Measurements from ENCODE around the gene INSM2.

Gene INSM2

GRCh38 chr14:35549551-35549950 lies 15.6 kb downstream of the INSM2 start:
- DNase-seq (ENCODE audit: low read depth, low spot score) = no peak

GRCh38 chr14:35551081-35551480 lies 17.1 kb downstream of the INSM2 start:
- no peak for DNase-seq (ENCODE audit: low read depth, low spot score)

- DNase-seq (ENCODE audit: low read depth, low spot score) = no peak
These were observed 19.8 kb downstream of the INSM2 start for GRCh38 chr14:35553808-35554207.

- DNase-seq (ENCODE audit: low read depth, low spot score) = no peak
These were observed 22.6 kb downstream of the INSM2 start for GRCh38 chr14:35556548-35556947.

- no peak for DNase-seq (ENCODE audit: low read depth, low spot score)
These were observed 23.3 kb downstream of the INSM2 start for GRCh38 chr14:35557221-35557747.

- no peak for DNase-seq (ENCODE audit: low read depth, low spot score)
These were observed 24.7 kb downstream of the INSM2 start for GRCh38 chr14:35558680-35559079.

GRCh38 chr14:35565871-35566464 lies 32.0 kb downstream of the INSM2 start:
- no peak for DNase-seq (ENCODE audit: low read depth, low spot score)

GRCh38 chr14:35571598-35571997 lies 37.6 kb downstream of the INSM2 start:
- no peak for DNase-seq (ENCODE audit: low read depth, low spot score)

GRCh38 chr14:35573911-35574310 lies 39.9 kb downstream of the INSM2 start:
- no peak for DNase-seq (ENCODE audit: low read depth, low spot score)

GRCh38 chr14:35576260-35576659 lies 42.3 kb downstream of the INSM2 start:
- DNase-seq (ENCODE audit: low read depth, low spot score) = no peak

GRCh38 chr14:35576856-35577255 lies 42.9 kb downstream of the INSM2 start:
- no peak for DNase-seq (ENCODE audit: low read depth, low spot score)

- DNase-seq (ENCODE audit: low read depth, low spot score) = no peak
These were observed 44.2 kb downstream of the INSM2 start for GRCh38 chr14:35578135-35578534.

- DNase-seq (ENCODE audit: low read depth, low spot score) = no peak
These were observed 44.7 kb downstream of the INSM2 start for GRCh38 chr14:35578639-35579038.

Measured in activated naive CD8-positive, alpha-beta T cell treated with anti-CD3 and anti-CD28 coated beads, Interleukin-2, amount 50 U/mL, for 16 hours (primary cell).